T-cell (primary cell): ENCODE results near the gene TFEC. TPM values are rescaled to one million over a fixed set of nuclear protein-coding genes. Genes with fewer than 3 reads are reported as not detected.

Experiments
- ATAC-seq, 4 experiments: fragments of 200-7000 bp in 3 of 4; fragments of 150-1000 bp in 1 of 4; cut with Tn5 transposase; replicated peaks in 1 of 4; 1 replicate in 3 of 4; 2 replicates in 1 of 4; pipeline ENCODE4 v1.10.0; 2021; ENCODE audit warnings: moderate library complexity in 3 of 4, mild to moderate bottlenecking in 2 of 4, moderate number of reproducible peaks in 1 of 4
- CTCF ChIA-PET, 2 donors: fragments of 300-600 bp; sonication (Branson Sonifier 250); formaldehyde crosslinking; loops; one replicate each; lab custom pipeline; 2022; ENCODE audit warnings: antibody characterized with exemption in 2 of 2; lab: Charles Lee
- POLR2A ChIA-PET, 2 donors: fragments of 300-600 bp; sonication (Branson Sonifier 250); formaldehyde crosslinking; loops; one replicate each; lab custom pipeline; 2022; ENCODE audit warnings: antibody characterized with exemption in 2 of 2; lab: Charles Lee
- DNase-seq, 35 experiments: peaks; one replicate each; pipeline versions ENCODE4 v3.0.0 to v3.0.0-alpha.2; 2013 to 2023
- H3K27ac ChIP-seq: one replicate; pipeline ENCODE4 v1.5.1; 2013; ENCODE audit warnings: low read length
- H3K27me3 ChIP-seq, 2 experiments: replicated peaks in 1 of 2; 1 replicate in 1 of 2; 2 replicates in 1 of 2; pipeline versions ENCODE4 v1.6.1 to v1.7.0; 2013; ENCODE audit warnings: low read length in 1 of 2, mixed read lengths in 1 of 2; ENCODE audit not compliant: control insufficient read depth in 2 of 2, insufficient read depth in 2 of 2; ENCODE audit errors: extremely low read depth in 1 of 2
- H3K36me3 ChIP-seq, 2 donors: 1 replicate in 1 of 2; 2 replicates in 1 of 2; pipeline versions ENCODE4 v1.6.1 to v1.7.0; 2013; ENCODE audit warnings: low read length in 1 of 2; ENCODE audit not compliant: control insufficient read depth in 2 of 2, insufficient read depth in 1 of 2; ENCODE audit errors: extremely low read depth in 1 of 2
- H3K4me1 ChIP-seq, 2 experiments: 1 replicate in 1 of 2; 2 replicates in 1 of 2; pipeline versions ENCODE4 v1.6.1 to v1.7.0; 2013; ENCODE audit warnings: low read length in 2 of 2, mixed read lengths in 1 of 2; ENCODE audit not compliant: insufficient read depth in 2 of 2, control insufficient read depth in 1 of 2; ENCODE audit errors: extremely low read depth in 1 of 2
- H3K4me3 ChIP-seq, 2 donors: 1 replicate in 1 of 2; 2 replicates in 1 of 2; pipeline versions ENCODE4 v1.5.1 to v1.7.0; 2013; ENCODE audit warnings: mild to moderate bottlenecking in 2 of 2, low read length in 1 of 2, moderate library complexity in 1 of 2; ENCODE audit not compliant: control insufficient read depth in 1 of 2; ENCODE audit errors: extremely low read depth in 1 of 2
- H3K9me3 ChIP-seq: 2 replicates; pipeline ENCODE4 v1.7.0; 2013
- H3K27ac Mint-ChIP-seq, 2 donors: one replicate each; pipeline ENCODE4 v1.8.0; 2020 to 2021; ENCODE audit warnings: mild to moderate bottlenecking in 2 of 2, mixed read lengths in 2 of 2
- H3K27me3 Mint-ChIP-seq, 2 donors: one replicate each; pipeline ENCODE4 v1.8.0; 2021 to 2022; ENCODE audit warnings: mixed read lengths in 2 of 2
- H3K36me3 Mint-ChIP-seq: one replicate; pipeline ENCODE4 v1.8.0; 2021; ENCODE audit warnings: mixed read lengths
- H3K4me1 Mint-ChIP-seq, 3 donors: one replicate each; pipeline ENCODE4 v1.8.0; 2020 to 2022; ENCODE audit warnings: mixed read lengths in 3 of 3, mild to moderate bottlenecking in 1 of 3
- H3K4me3 Mint-ChIP-seq, 3 donors: one replicate each; pipeline ENCODE4 v1.8.0; 2020 to 2022; ENCODE audit warnings: mild to moderate bottlenecking in 3 of 3, mixed read lengths in 3 of 3, moderate library complexity in 3 of 3
- H3K9me3 Mint-ChIP-seq, 3 donors: one replicate each; pipeline ENCODE4 v1.8.0; 2020 to 2022; ENCODE audit warnings: mixed read lengths in 3 of 3
- WGBS: methylation state at CpG from one replicate; pipeline ENCODE4 v1.1.5; 2013; ENCODE audit warnings: missing lambda C conversion rate; ENCODE audit not compliant: insufficient coverage; 5-methylcytosine and 5-hydroxymethylcytosine counted together
- total RNA-seq, 35 experiments: library from RNA in 6 of 35; stranded (reverse) in 6 of 35; fragments of 120-200 nt in 1 of 35; gene quantifications; one replicate each; pipeline versions ENCODE4 v1.2.1 to v1.2.4 and lab custom pipeline; 2013 to 2026

Gene TFEC
- total RNA-seq, 5 donors from 2014 or later (not counting 1 experiment from before 2014, with no cell fraction given) = 0.19 to 0.51 (median 0.33) TPM

GRCh38 chr7:116027786-116028185 is 2.8 kb downstream of the TFEC start:
- no peaks in the 10 kb centered on the region for H3K36me3 ChIP-seq
- no peak for ATAC-seq
- CTCF ChIA-PET = no interaction called here
- no peaks in the 10 kb centered on the region for H3K4me1 ChIP-seq
- Mint-ChIP-seq H3K27me3 (peaks cover 3 to 7% of the 10 kb centered on the region in 2 donors), H3K4me1 (no peaks in the 10 kb centered on the region), H3K4me3 (no peak overlapping the region), H3K36me3 (no peaks in the 10 kb centered on the region), H3K9me3 (no peaks in the 10 kb centered on the region), H3K27ac (no peak overlapping the region)
- H3K4me3 ChIP-seq = no peak overlapping the region
- 20% methylated on average over 2 of the region's 5 CpGs for WGBS
- DNase-seq = no peak
- H3K27ac ChIP-seq = no peak overlapping the region
- POLR2A ChIA-PET = no interaction called here
- H3K9me3 ChIP-seq = no peaks in the 10 kb centered on the region
- no peaks in the 10 kb centered on the region for H3K27me3 ChIP-seq

- Histone ChIP-seq H3K9me3 (no peaks in the 10 kb centered on the region), H3K4me1 (no peaks in the 10 kb centered on the region), H3K4me3 (no peak overlapping the region), H3K27me3 (no peaks in the 10 kb centered on the region), H3K27ac (no peak overlapping the region), H3K36me3 (no peaks in the 10 kb centered on the region)
- ATAC-seq = no peak
- Mint-ChIP-seq H3K36me3 (no peaks in the 10 kb centered on the region), H3K4me3 (no peak overlapping the region), H3K4me1 (no peaks in the 10 kb centered on the region), H3K9me3 (no peaks in the 10 kb centered on the region), H3K27ac (no peak overlapping the region), H3K27me3 (peaks cover 0 to 2% of the 10 kb centered on the region in 2 donors)
- CTCF ChIA-PET = no interaction called here
- no peak for DNase-seq
- POLR2A ChIA-PET = no interaction called here
- WGBS = no CpG with 5 or more reads among the region's 1 CpG
Observed at GRCh38 chr7:116024826-116025809, 5.4 kb downstream of the TFEC start.

GRCh38 chr7:116021237-116021636 is 9.3 kb downstream of the TFEC start:
- Mint-ChIP-seq H3K4me3 (no peak overlapping the region), H3K27ac (no peak overlapping the region), H3K4me1 (no peaks in the 10 kb centered on the region), H3K36me3 (no peaks in the 10 kb centered on the region), H3K9me3 (no peaks in the 10 kb centered on the region), H3K27me3 (no peaks in the 10 kb centered on the region)
- Histone ChIP-seq H3K4me3 (no peak overlapping the region), H3K9me3 (no peaks in the 10 kb centered on the region), H3K27me3 (no peaks in the 10 kb centered on the region), H3K4me1 (no peaks in the 10 kb centered on the region), H3K27ac (no peak overlapping the region), H3K36me3 (no peaks in the 10 kb centered on the region)
- no CpG with 5 or more reads among the region's 2 CpGs for WGBS
- POLR2A ChIA-PET = no interaction called here
- no peak for DNase-seq
- CTCF ChIA-PET = no interaction called here
- no peak for ATAC-seq

- no peaks in the 10 kb centered on the region for H3K4me1 ChIP-seq
- H3K36me3 ChIP-seq = no peaks in the 10 kb centered on the region
- Mint-ChIP-seq H3K9me3 (no peaks in the 10 kb centered on the region), H3K4me3 (no peak overlapping the region), H3K4me1 (no peaks in the 10 kb centered on the region), H3K27ac (no peak overlapping the region), H3K36me3 (no peaks in the 10 kb centered on the region), H3K27me3 (no peaks in the 10 kb centered on the region)
- CTCF ChIA-PET = no interaction called here
- no peak for ATAC-seq
- H3K9me3 ChIP-seq = no peaks in the 10 kb centered on the region
- H3K27ac ChIP-seq = no peak overlapping the region
- POLR2A ChIA-PET = no interaction called here
- no peaks in the 10 kb centered on the region for H3K27me3 ChIP-seq
- DNase-seq = no peak
- no peak overlapping the region for H3K4me3 ChIP-seq
Observed at GRCh38 chr7:116018731-116019130, 11.8 kb downstream of the TFEC start.

- POLR2A ChIA-PET = no interaction called here
- H3K4me3 Mint-ChIP-seq = no peak overlapping the region
- Histone ChIP-seq H3K4me1 (no peaks in the 10 kb centered on the region), H3K36me3 (no peaks in the 10 kb centered on the region), H3K27ac (no peak overlapping the region), H3K9me3 (no peaks in the 10 kb centered on the region), H3K4me3 (no peak overlapping the region), H3K27me3 (no peaks in the 10 kb centered on the region)
- ATAC-seq (no peak), DNase-seq (no peak)
- H3K27ac Mint-ChIP-seq = no peak overlapping the region
- CTCF ChIA-PET = no interaction called here
- no peaks in the 10 kb centered on the region for H3K36me3 Mint-ChIP-seq
- no peaks in the 10 kb centered on the region for H3K9me3 Mint-ChIP-seq
- H3K27me3 Mint-ChIP-seq = no peaks in the 10 kb centered on the region
- H3K4me1 Mint-ChIP-seq = no peaks in the 10 kb centered on the region
Observed at GRCh38 chr7:116013675-116014074, 16.9 kb downstream of the TFEC start.

GRCh38 chr7:116011584-116011983 is 19.0 kb downstream of the TFEC start:
- no peak for DNase-seq
- 60% methylated on average over 1 of the region's 1 CpG for WGBS
- no peaks in the 10 kb centered on the region for H3K36me3 ChIP-seq
- H3K9me3 ChIP-seq = no peaks in the 10 kb centered on the region
- ChIA-PET POLR2A (no interaction called here), CTCF (no interaction called here)
- ATAC-seq = no peak
- H3K4me3 ChIP-seq = no peak overlapping the region
- H3K9me3 Mint-ChIP-seq = peaks cover 0 to 3% (median 0%) of the 10 kb centered on the region in 3 donors
- no peak overlapping the region for H3K27ac ChIP-seq
- no peaks in the 10 kb centered on the region for H3K4me1 ChIP-seq
- H3K36me3 Mint-ChIP-seq = no peaks in the 10 kb centered on the region
- no peak overlapping the region for H3K4me3 Mint-ChIP-seq
- no peaks in the 10 kb centered on the region for H3K27me3 ChIP-seq
- H3K27ac Mint-ChIP-seq = no peak overlapping the region
- no peaks in the 10 kb centered on the region for H3K27me3 Mint-ChIP-seq
- no peaks in the 10 kb centered on the region for H3K4me1 Mint-ChIP-seq
